ENCODE results near the gene EIF4G3.
"Not testable (repeated sequence)": the region's sequence is repeated elsewhere in the genome, so short reads cannot be mapped to it uniquely, and the experiment has no call there.

The EIF4G3 gene

DNA sequence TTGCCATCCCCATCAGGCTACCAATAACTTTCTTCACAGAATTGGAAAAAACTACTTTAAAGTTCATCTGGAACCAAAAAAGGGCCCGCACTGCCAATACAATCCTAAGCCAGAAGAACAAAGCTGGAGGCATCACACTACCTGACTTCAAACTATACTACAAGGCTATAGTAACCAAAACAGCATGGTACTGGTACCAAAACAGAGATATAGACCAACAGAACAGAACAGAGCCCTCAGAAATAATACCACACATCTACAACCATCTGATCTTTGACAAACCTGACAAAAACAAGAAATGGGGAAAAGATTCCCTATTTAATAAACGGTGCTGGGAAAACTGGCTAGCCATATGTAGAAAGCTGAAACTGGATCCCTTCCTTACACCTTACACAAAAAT is 84.2 kb downstream of the EIF4G3 start:
- H3K4me3 ChIP-seq (ENCODE audit: low read length); DNase-seq (ENCODE audit: low read depth, low spot score): not testable (repeated sequence)

DNA sequence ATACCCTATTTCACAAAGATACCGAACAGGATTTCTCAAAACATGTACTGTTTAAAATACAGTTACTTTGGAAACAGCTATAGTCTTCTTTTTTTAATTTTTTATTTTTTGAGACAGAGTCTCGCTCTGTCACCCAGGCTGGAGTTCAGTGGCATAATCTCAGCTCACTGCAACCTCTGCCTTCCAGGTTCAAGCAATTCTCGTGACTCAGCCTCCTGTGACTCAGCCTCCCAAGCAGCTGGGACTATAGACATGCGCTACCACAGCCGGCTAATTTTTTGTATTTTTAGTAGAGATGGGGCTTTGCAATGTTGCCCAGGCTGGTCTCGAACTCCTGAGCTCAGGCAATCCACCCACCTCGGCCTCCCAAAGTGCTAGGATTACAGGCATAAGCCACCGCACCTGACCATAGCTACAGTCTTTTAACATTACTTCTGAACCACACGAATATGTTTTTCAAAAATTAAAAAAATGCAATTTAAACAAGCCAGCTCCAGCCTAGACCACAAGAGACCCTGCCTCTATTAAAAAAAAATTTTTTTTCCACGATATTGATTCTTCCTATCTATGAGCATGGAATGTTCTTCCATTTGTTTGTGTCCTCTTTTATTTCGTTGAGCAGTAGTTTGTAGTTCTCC is 85.5 kb downstream of the EIF4G3 start:
- not testable (repeated sequence) for DNase-seq (ENCODE audit: low read depth, low spot score)

DNA sequence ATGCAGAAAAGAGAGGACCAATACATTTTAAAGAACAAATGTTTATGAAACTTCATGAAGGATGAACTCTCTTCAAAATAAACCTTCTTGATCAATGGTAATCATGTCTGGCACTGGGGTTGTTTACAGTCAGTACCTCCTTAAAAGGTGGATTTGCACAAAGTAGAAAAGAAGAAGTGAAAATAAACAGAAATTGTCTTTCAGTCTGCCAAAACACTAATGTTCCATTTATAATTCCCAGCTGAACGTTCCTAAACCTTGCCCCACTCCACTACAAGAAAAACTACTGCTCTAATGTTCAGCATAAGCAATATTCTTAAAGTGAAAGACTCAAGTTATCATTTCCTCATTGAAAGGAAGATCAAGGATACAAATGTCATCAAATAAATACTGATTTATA is 86.2 kb downstream of the EIF4G3 start:
- no peak overlapping the region for H3K4me3 ChIP-seq (ENCODE audit: low read length)
- no peak for DNase-seq (ENCODE audit: low read depth, low spot score)

More for the DNA sequence above, 85.5 kb downstream of the EIF4G3 start:
- H3K4me3 ChIP-seq (ENCODE audit: low read length) = not testable (repeated sequence)

DNA sequence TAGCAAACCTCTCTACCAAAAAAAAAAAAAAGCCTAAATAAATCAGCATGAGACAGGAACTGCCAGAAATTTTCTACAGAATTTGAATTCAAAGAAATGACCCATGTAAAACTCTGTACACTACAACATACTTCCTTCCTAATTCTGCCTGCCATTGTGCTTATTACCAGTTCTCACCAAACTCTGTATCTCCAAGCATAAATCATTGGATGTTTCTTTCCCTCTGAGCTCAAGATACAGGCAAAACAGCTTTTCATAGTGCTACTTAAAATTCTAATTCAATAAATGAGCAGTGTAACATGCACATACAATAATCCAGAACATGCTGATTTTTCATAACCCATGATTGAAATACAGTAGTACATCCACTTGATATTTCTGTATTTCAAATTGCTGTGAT is 87.0 kb downstream of the EIF4G3 start:
- DNase-seq (ENCODE audit: low read depth, low spot score) = no peak
- no peak overlapping the region for H3K4me3 ChIP-seq (ENCODE audit: low read length)

DNA sequence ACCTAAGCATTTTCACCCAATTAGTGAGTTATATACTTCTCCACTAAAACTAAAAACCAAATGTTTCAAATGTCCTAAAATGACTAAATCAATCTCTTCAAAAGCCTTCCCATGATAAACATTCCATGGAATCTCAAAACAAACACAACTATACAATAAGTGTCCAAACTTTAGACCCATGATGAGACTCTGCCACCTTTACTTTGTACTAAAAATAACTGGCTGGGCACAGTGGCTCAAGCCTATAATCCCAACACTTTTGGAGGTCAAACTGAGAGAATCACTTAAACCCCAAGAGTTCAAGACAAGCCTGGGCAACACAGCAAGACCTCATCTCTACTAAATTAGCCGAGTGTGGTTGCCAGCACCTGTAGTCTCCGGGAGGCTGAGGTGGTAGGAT is 87.4 kb downstream of the EIF4G3 start:
- H3K4me3 ChIP-seq (ENCODE audit: low read length) = no peak overlapping the region
- DNase-seq (ENCODE audit: low read depth, low spot score) = no peak

DNA sequence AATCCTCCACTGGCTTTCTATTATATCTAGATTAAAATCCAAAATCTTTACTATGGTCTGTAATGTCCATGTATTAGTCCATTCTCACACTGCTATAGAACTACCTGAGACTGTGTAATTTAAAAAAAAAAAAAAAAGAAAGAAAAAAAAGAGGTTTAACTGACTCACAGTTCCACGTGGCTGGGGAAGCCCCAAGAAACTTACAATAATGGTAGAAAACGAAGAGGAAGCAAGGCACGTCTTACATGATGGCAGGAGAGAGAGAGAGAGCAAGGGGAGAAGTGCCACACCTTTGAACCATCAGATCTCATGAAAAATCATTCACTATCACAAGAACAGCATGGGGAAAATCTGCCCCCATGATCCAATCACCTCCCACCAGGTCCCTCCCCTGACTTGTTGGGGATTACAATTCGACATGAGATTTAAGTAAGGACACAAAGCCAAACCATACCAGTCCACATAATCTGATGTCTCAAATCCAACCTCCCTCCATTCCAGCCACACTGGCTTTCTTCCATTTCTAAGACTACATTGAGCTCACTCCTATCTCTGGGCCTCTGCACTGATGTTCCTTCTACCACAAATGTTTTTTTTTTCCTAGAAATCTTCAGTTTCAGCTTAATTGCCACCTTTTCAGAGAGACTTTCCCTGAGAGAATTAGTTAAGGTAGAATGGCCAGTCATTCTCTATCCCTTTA is 92.4 kb downstream of the EIF4G3 start:
- H3K4me3 ChIP-seq (ENCODE audit: low read length) = no peak overlapping the region
- DNase-seq (ENCODE audit: low read depth, low spot score) = no peak

DNA sequence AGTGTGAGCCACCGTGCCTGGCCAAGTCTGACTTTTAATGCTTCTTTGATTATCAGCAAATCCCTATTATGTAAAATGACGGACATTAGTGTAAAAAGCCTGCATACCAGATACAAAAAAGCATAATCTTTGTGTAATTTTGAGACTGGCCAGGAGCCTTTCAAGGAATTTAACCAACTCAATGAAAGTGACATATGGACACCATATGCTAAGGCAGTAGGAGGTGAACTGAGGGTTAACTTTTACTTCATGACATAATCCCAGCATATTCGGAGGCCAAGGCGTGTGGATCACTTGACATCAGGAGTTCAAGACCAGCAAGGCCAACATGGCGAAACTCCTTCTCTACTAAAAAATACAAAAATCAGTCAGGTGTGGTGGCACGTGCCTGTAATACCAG is 94.6 kb downstream of the EIF4G3 start:
- H3K4me3 ChIP-seq (ENCODE audit: low read length) = no peak overlapping the region
- DNase-seq (ENCODE audit: low read depth, low spot score) = no peak

DNA sequence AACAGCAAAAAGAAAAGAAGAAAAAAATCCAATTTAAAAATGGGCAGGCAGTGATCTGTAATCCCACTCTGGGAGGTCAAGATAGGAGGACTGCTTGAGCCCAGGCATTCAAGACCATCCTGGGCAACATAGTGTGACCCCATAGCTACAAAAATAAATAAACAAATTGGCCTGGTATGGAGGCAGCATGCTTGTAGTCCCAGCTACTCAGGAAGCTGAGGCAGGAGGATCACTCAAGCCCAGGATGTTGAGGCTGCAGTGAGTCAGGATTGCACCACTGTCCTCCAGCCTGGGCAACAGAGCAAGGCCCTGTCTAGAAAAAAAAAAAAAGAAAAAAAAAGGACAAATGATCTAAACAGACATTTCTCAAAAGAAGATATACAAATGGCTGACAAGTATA is 99.6 kb downstream of the EIF4G3 start:
- no peak for DNase-seq (ENCODE audit: low read depth, low spot score)
- H3K4me3 ChIP-seq (ENCODE audit: low read length) = no peak overlapping the region

DNA sequence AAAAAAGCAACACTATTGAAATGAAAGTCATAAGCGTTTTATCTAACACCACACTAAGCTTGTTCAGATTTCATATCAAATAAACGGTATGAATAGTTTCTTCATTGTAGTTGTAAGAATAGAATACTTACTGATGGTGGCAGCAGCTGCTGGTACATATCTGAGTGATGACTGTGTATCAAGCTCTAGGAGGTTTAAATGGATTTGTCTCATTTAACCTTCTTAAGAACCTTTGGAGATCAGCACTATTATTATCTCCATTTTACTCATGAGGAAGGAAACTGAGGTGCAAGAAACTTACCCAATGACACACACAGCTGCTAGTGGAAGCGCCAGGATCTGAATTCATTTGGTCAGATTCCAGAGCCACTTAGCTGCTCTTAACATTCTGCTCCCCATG is 104.0 kb downstream of the EIF4G3 start:
- no peak overlapping the region for H3K4me3 ChIP-seq (ENCODE audit: low read length)
- DNase-seq (ENCODE audit: low read depth, low spot score) = no peak

DNA sequence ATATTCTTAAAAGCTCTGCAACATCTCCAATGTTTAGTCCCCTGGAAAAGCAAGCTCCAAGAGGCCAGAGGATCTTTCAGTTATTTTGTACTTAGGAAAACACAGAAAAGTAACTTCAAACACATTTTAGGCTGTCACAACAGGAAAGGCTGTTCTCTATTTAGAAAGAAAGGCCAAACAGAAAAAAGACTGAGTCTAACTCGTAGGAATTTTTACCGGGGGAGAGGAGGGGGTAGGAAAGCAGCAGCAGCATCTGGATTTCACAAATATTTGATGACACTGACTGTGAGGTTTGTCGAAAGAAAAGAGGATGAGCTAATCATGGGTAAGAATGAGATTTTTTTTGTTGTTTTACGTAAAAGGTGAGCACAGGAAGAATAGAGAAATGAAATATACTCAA is 107.1 kb downstream of the EIF4G3 start:
- no peak for DNase-seq (ENCODE audit: low read depth, low spot score)
- no peak overlapping the region for H3K4me3 ChIP-seq (ENCODE audit: low read length)

DNA sequence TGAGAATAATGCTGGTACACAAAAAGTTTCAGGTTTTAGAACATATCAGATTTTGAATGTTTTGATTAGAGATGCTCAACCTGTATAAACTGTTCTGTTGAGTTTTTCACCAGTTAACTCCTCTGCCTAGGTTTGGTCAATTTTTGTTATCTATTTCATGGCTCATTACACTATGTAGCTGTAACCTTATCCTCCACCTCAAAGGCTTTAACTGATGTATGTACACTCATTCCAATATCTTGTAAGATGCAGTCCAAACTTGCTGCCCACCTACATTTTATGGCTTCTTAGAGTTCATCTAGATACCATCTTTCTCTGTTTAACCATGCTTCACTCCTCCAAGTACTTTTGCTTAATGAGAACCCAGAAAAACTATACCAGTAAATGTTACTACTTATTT is 107.8 kb downstream of the EIF4G3 start:
- no peak for DNase-seq (ENCODE audit: low read depth, low spot score)
- H3K4me3 ChIP-seq (ENCODE audit: low read length) = no peak overlapping the region

DNA sequence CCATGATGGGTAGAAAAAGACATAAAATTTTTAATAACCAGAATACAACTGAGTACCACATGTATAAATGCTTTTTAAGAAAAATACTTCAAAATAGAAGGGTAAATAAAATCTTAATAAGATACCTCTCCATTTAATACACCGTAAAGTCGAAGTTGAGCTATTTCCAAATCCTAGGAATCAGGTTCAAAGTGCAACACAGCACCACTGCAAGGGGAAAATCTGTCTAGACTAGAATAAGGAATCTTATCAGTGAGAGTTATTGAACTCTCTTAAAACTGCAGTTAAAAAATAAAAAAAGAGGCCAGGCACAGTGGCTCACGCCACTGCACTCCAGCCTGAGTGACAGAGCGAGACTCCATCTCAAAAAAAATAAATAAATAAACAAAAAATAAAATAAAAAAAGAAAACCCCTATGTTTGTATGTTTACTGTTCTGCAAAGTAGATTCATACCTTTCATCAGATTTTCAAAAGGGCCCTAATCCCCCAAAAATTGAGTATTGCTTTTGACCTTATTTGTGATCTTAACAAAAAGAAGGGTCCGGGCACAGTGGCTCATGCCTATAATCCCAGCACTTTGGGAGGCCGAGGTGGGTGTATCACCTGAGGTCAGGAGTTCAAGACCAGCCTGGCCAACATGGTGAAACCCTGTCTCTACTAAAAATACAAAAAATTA is 109.0 kb downstream of the EIF4G3 start:
- DNase-seq (ENCODE audit: low read depth, low spot score) = no peak
- no peak overlapping the region for H3K4me3 ChIP-seq (ENCODE audit: low read length)

DNA sequence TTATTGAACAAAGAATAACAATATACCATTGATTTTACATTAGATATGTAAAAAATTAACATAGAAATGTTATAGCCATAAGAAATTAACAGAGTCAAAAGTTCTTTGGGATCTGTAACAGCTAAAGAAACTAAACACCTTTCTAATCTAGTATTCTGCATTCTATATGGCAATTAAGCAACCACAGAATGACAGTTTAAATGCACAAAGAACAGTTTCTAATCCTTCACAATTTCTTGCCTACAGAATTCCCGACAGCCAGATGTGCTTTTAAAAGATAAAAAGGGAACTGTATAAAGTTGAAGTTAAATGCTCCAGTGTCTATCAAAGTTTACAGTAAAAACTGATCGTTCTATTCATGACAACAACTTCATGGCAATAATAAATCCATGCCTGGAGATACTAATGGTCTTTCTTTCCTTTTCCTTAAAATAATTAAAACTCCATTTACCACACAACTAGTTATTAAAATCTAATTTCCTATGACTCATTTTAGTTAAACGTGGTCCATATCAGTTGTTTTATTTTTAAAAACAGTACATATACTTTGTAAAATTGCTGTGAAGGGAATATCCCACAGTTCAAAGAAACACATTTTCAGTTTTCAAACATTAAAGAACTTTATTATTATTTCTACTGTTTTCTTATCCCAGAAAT is 110.2 kb downstream of the EIF4G3 start:
- no peak for DNase-seq (ENCODE audit: low read depth, low spot score)
- H3K4me3 ChIP-seq (ENCODE audit: low read length) = no peak overlapping the region

DNA sequence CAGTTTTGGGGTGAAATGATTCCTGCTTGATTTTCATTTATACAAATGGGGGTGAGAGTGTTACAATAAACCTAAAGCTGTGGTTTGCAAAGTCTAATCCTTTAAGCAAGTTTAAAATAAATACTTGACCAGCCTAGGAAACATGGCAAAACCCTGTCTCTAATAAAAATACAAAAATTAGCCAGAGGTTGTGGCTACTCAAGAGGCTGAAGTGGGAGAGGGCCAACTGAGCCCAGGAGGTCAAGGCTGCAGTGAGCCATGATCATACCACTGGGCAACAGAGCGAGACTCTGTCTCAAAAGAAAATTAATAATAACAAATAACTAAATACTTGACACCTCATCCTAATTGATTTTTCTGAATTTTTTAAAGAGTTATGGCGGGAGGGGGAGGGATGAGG is 110.8 kb downstream of the EIF4G3 start:
- no peak overlapping the region for H3K4me3 ChIP-seq (ENCODE audit: low read length)
- no peak for DNase-seq (ENCODE audit: low read depth, low spot score)

DNA sequence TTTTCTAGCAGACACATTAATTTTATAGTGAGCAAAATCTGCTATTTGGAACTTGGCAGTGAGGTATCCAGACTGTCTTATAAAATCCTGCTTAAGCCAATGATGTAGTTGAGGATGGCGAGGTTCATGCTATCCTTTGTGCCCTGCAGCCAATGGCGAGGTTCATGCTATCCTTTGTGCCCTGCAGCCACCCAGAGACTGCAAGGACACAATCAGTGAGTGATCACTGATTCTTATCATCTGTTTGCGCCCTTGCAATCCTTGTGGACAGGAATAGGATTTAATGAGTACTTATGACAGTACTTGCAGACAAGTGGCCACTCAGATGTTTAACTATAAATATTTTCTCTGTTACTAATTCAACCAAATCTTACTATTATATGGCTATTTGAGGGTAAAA is 112.6 kb downstream of the EIF4G3 start:
- no peak for DNase-seq (ENCODE audit: low read depth, low spot score)
- H3K4me3 ChIP-seq (ENCODE audit: low read length) = no peak overlapping the region

DNA sequence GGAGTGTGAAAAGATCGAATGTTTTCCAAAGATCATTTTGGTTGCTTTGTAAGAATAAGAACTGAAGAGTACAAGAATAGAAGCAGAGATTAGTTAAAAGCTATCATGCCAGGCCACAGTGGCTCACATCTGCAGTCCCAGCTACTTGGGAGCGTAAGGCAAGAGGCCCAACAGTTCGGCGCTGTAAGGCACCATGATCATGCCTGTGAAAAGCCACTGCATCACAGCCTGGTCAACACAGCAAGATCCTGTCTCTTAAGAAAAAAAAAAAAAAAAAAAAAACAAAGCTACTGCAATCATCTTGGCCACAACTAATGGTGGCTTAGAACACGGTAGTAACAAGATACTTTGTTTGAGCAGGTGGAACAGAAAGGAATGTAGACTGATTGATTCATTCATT is 116.2 kb downstream of the EIF4G3 start:
- no peak for DNase-seq (ENCODE audit: low read depth, low spot score)
- H3K4me3 ChIP-seq (ENCODE audit: low read length) = no peak overlapping the region

DNA sequence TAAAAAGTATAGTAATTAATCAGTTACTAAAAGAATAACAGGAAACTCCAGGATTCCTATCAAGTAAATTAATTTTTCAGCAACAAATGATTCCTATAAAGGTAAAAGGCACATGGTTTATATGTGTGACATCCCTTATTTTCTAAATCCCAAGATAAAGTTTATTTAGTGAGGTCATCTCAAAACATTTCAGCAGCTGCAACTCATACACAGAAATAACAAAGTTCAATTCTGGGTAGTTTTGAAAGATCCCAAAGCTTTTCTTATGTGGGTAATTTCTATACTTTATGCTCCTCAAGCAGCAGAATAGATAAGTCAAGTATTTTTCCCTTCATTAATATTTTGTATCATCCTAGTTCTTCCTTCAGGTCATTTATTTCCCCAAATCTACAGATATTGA is 117.7 kb downstream of the EIF4G3 start:
- DNase-seq (ENCODE audit: low read depth, low spot score) = no peak
- H3K4me3 ChIP-seq (ENCODE audit: low read length) = no peak overlapping the region

DNA sequence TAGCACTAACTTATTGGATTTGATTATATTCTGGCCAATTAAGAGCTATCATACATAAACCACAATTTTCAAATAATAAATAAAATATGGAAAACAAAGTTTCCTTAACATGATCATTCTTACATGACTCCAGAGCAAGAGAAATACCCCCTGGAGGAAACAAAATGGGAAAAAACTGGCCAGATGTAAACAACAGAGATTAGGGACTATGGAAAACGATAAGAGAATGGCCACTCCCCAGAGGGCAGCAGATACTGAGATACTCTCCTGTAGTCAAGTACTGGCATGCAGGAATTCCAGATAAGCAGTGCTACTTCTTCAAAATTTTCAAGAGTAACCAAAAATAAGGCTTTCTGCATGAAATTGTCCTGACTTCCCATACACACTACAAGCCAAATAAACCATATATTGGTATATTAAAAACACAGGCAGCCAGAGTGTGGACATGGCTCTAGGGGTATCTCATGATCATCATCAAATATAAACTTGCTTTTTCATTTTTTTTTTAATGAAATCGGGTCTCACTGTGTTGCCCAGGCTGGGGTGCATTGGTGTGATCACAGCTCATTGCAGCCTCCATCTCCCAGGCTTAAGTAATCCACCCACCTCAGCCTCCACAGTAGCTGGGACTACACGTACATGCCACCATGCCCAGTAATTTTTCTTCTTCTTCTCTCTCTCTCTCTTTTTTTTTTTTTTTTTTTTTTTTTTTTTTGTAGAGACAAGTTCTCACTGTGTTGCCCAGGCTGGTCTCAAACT is 118.5 kb downstream of the EIF4G3 start:
- DNase-seq (ENCODE audit: low read depth, low spot score) = no peak
- no peak overlapping the region for H3K4me3 ChIP-seq (ENCODE audit: low read length)

DNA sequence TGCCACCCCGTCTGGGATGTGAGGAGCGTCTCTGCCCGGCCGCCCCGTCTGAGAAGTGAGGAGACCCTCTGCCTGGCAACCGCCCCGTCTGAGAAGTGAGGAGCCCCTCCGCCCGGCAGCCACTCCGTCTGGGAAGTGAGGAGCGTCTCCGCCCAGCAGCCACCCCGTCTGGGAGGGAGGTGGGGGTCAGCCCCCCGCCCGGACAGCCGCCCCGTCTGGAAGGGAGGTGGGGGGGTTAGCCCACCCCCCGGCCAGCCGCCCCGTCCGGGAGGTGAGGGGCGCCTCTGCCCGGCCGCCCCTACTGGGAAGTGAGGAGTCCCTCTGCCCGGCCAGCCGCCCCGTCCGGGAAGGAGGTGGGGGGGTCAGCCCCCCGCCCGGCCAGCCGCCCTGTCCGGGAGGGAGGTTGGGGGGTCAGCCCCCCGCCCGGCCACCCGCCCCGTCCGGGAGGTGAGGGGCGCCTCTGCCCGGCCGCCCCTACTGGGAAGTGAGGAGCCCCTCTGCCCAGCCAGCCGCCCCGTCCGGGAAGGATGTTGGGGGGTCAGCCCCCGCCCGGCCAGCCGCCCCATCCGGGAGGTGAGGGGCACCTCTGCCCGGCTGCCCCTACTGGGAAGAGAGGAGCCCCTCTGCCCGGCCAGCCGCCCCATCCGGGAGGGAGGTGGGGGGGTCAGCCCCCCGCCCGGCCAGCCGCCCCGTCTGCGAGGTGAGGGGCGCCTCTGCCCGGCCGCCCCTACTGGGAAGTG is 123.3 kb downstream of the EIF4G3 start:
- not testable (repeated sequence) for H3K4me3 ChIP-seq (ENCODE audit: low read length)

More for the DNA sequence above, 123.3 kb downstream of the EIF4G3 start:
- not testable (repeated sequence) for DNase-seq (ENCODE audit: low read depth, low spot score)

Measured in Jurkat, Clone E6-1 (cell line).